ENCODE results near the gene GPSM1.

The GPSM1 gene

GRCh38 chr9:136335296-136336155 lies 8.2 kb downstream of the GPSM1 start:
- no peak for DNase-seq

- DNase-seq = no peak
Measured at GRCh38 chr9:136336156-136336870, 9.0 kb downstream of the GPSM1 start.

GRCh38 chr9:136336881-136337280 lies 9.5 kb downstream of the GPSM1 start:
- no peak for DNase-seq

- no peak for DNase-seq
Measured at GRCh38 chr9:136337416-136338395, 10.4 kb downstream of the GPSM1 start.

- no peak for DNase-seq
Measured at GRCh38 chr9:136338511-136338910, 11.2 kb downstream of the GPSM1 start.

GRCh38 chr9:136339173-136339957 lies 12.0 kb downstream of the GPSM1 start:
- no peak for DNase-seq

DNA sequence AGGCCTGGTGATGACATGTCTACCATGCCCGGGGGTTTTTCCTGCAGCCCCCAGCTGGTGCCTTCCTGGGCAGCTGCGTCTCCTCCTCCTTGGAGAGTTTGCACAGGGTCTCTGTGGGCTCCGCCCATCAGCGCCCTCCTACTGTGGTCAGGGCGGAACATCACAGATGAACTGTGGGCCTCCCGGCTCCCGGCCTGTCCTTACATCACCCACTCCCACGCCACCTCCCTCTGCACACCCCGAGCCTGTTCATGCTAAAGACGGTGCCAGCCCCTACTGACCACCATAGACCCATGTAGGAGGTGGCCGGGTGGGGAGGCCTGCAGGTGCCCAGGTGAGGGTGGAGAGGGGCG lies 12.6 kb downstream of the GPSM1 start:
- DNase-seq = no peak

DNA sequence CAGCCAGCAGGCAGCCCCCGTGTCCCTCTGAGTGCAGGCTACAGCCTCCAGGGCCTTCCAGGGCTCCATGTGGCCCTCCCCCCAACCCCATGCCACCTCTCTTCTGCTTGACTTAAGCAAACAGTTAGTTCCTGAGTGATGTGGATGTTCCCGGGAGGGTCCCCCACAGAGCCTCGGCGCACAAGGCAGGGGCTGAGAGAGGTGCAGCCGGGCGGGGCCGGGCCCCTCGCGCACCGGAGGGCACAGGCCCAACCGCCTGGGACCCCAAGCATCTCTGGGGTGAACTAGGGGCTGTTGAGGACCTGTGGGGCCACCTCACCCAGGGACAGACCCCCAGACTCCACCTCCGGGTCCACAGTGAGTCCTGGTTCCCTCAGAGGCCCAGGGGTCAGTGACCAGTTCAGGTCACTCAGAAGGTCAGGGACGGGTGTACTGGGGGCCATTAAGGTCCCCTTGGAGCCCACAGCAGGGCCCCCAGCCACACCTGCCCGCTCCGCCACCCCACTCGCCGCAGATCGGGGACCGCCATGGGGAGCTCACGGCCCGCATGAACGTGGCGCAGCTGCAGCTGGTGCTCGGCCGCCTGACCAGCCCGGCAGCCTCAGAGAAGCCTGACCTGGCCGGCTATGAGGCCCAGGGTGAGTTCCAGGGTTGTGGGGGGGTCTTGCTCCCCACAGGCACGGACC lies 13.2 kb downstream of the GPSM1 start:
- no peak for DNase-seq

GRCh38 chr9:136341042-136341655 lies 13.8 kb downstream of the GPSM1 start:
- DNase-seq = no peak

GRCh38 chr9:136341769-136342168 lies 14.4 kb downstream of the GPSM1 start:
- no peak for DNase-seq

DNA sequence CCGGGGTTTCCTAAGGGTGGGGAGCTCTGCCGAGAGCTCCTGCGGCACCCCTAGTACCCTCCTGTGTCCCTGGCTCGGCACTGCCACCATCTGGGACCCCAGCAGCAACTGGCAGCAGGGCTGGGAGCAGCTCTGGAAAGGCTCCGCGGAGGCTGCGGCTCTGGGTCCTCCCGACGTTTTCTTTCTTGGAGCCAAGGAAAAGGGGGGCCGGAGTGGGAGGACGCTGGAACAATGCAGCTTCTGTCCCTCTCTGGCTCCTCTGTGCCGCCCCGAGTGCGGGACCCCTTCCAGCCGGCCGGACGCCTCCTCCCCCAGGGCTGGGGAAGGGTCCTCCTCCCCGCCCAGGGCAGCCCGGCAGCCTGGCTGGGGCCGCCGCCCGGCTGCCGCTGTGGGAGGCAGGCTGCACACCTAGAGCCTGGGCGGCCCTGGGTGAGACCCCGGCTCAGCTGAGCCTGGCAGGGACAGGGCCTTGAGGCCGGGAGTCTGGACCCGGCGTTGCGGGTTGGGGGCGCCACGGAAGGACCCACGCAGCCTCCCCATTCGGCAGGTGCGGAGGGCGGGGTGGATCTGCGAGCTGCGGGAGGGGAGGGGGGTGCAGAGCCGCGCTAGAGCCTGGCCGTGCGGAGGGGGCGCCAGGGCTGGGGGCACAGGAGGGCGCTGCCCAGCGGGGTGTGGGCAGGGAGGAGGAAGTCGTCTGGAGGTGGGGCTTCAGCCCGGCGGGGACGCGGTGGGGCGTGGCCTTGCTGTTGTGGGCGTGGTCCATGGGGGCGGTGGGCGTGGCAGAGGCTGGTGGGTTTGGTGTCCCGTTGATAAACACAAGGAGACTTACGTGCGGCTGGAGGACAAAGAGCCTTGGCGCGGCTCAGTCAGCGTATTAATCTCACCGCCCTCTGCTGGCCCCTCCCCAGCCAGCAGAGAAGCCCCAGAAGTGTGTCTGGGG lies 15.1 kb downstream of the GPSM1 start:
- no peak for DNase-seq

DNA sequence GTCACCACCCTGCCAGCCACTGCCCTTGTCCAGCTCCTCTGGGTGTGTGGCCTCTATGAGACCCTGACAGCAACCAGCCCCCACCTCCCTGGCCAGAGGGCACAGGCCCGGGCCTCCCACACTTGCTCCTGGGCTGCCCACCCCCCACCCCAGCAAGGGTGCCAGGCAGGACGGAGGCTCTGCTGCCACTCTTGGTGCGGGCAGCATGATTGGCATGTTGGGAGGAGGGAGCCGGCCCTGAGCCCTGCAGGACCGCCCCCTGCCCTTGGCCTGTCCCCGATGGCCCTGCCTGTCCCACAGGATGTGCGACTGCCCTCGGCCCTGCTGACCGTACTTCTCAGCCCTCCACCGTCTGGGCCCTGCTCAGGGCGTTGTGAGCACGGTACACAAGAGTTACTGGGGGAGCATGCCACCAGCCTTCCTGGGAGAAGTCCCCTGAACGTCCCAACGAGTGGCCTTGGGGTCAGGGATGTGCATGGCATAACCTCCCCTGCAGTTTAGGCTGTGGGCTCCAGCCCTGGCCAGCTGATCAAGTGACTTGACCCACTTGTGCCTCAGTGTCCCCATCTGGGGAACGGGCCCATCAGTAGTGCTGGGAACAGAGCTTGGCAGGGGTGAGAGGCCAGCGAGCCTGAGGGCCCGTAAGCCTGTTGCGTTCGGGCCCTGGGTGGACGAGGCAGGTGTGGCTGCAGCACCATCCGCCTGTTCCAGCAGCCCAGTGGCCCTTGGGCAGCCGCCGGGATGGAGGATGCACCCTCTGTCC lies 16.0 kb downstream of the GPSM1 start:
- DNase-seq = no peak

DNA sequence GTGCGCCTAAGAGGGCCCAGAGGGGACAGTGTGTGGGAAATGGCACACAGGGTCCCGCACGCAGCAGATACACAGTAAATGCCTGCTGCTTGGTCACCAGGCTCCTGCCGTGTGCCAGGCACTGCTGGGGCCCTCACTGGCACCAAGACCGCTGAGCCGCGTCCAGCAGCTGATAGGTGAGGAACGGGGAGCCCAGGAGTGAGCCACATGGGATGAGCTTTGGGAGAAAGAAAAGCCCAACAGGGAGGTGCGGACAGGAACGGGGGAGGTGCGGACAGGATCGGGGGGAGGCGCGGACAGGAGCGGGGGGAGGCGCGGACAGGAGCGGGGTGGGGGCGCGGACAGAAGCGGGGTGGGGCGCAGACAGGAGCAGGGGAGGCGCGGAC lies 16.5 kb downstream of the GPSM1 start:
- no peak for DNase-seq

DNA sequence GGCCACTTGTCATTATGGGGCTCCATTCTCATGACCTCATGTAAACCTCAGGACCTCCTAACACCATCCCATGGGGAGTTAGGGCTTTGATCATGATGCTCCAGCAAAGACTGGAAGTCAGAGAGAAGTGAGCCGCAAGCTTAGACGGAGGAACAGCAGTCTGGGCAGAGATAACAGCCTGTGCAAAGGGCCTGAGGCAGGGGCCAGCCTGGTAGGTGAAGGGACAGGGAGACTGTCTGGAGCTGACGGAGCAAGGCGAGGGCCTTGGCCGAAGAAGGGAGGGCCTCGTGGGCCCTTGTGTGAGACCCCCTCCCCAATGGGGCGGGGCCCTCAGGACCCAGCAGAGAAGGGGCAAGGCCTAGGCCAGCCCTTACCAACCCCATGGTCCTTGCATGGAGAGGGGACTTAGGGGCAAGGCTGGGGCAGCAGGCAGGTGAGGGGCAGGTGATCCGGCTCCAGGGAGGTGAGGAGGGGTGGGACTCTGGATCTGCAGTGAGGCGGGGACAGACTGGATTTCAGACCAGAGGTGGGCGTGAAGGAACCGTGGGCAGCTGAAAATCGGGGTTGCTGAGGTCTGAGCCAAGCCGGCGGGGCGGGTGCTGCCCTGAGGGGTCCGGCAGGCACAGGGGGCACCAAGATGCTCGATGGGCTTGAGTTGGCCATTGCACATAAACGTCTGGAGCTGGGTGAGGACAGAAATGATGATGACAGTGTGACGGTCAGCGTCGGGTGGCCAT lies 17.4 kb downstream of the GPSM1 start:
- no peak for DNase-seq

- DNase-seq = no peak
Measured at GRCh38 chr9:136345281-136346156, 18.2 kb downstream of the GPSM1 start.

DNA sequence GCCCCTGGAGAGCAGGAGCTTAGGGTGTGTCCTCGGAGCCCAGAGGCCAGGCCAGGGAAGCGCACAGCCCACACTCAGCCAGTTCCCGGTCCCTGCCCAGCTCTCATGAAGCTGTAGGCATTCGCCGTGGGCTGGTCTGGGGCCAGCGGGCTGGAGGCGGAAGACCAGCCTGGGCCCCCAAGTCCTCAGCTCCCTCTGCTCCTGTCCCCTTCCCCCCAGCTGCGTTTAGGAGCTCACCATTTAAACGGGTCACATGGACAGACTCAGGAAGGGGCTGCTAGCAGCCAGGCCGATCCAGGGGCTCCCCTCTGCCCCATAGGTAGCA lies 18.8 kb downstream of the GPSM1 start:
- no peak for DNase-seq

DNA sequence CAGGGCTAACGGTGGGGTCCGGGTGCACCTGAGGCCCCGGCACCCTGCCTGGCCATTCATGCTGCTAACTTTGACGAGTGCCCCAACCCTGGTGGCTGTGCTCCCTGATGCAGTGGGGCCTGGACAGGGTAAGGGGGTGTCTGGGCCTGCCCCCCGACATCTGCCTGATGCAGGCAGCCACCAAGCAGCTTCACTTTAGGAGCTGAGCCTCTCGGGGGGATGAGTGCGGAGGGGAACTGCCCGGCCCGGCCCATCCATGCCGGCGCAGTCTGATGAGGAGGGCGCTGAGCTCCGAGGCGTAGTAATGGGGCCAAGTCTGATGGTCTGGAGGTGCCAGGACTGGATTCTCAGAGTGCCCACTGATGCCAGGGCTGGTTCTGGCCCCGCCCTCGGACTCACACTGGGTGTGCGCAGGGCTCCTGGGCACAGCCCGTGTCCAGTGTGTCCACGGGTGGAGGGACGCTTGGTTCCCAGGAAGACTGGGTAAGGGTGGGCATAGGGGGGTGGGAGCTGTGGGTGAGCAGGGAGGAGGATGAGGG lies 19.7 kb downstream of the GPSM1 start:
- no peak for DNase-seq

Measured in NCI-H345 (cell line).